Left ventricle myocardium superior (tissue), 1 donor: Measurements from ENCODE around the gene RIMS4. TPM values are rescaled to one million over a fixed set of nuclear protein-coding genes. Genes with fewer than 3 reads are reported as not detected.
A peak's percentile ranks its signal among the peaks of the same experiment; 100 is the strongest.

Experiments used
- ATAC-seq: fragments of 200-7000 bp; cut with Tn5 transposase; one replicate; pipeline ENCODE4 v1.9.1; 2020; ENCODE audit warnings: mild to moderate bottlenecking, moderate library complexity
- DNase-seq: peaks from one replicate; pipeline ENCODE4 v3.0.0-alpha.2; 2020
- intact Hi-C: fragments of 100-400 bp; cut with micrococcal nuclease; formaldehyde crosslinking; loops from one replicate; pipeline ENCODE4 v1.11.0; 2022
- total RNA-seq: library from RNA; stranded (reverse); fragmentation: NEBNext Ultra II Directional; extraction: Animal tissue kit (Norgen Biotek cat#: 25700); gene quantifications from one replicate; pipeline ENCODE4 v1.2.1, GENCODE V29; 2021
- donor health status: DM: no; HTN: yes; CAD: no; lungs with severe emphysema.

RIMS4 gene
- total RNA-seq, 1 donor from 2014 or later = 0.12 TPM

DNA sequence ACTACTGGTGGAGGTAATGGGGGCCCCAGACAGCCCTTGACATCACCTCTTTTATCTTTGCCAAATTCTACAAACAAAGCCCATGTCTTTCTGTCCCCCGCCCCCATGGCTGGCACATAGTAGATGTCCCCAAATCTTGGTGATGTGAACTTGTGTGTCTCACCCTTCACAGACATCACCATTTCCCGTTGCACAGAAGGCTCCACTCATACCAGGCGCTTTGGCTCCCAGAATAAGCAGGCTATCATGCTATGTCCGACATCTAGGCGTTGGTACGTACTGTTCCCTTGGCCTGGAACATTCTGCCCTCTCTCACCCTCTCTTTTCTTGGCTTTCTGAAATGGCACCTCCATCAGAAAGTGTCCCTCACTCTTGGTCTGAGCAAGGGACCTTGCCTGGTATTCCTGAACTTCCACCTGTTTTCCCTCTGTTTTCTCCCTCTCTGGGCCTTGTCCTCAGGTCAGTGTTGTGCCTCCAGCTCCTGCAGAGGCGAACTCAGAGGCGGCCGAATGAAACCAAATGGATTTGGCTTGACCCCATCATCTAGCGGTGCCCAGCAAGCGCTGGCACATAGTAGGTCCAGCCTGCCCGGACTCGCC, 96.1 kb downstream of the RIMS4 start:
- DNase-seq (no peak), ATAC-seq (peak; percentile 70)
- intact Hi-C loops = no loop called here

DNA sequence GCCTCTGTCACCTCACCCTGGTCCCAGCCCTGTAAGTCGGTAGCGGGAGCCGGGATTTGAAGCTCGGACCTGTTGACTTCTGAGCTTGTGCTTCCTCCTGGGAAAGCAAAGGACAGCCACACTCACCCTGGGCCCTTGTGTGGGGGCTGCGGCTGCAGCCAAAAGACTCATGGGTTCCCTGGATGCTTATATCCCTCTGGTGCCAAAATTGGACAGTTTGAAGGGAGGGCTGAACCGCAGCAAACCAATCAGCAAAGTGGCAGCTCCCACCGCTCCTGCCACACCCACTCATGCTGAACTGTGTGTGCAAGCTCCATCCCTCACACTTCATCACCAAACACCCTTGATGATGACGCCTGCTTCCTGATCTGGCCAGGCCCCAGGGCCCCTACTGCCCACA, 99.1 kb downstream of the RIMS4 start:
- intact Hi-C loops = no loop called here
- DNase-seq = peak; percentile 71
- peak; percentile 62 for ATAC-seq

GRCh38 chr20:44709797-44710196, 100.5 kb downstream of the RIMS4 start:
- intact Hi-C loops = no loop called here
- ATAC-seq (no peak), DNase-seq (peak; percentile 18)

GRCh38 chr20:44709380-44709779, 101.0 kb downstream of the RIMS4 start:
- intact Hi-C loops = no loop called here
- DNase-seq = peak; percentile 22
- no peak for ATAC-seq

- intact Hi-C loops = no loop called here
- ATAC-seq (no peak), DNase-seq (no peak)
Observed at GRCh38 chr20:44707018-44707579, 103.2 kb downstream of the RIMS4 start.

DNA sequence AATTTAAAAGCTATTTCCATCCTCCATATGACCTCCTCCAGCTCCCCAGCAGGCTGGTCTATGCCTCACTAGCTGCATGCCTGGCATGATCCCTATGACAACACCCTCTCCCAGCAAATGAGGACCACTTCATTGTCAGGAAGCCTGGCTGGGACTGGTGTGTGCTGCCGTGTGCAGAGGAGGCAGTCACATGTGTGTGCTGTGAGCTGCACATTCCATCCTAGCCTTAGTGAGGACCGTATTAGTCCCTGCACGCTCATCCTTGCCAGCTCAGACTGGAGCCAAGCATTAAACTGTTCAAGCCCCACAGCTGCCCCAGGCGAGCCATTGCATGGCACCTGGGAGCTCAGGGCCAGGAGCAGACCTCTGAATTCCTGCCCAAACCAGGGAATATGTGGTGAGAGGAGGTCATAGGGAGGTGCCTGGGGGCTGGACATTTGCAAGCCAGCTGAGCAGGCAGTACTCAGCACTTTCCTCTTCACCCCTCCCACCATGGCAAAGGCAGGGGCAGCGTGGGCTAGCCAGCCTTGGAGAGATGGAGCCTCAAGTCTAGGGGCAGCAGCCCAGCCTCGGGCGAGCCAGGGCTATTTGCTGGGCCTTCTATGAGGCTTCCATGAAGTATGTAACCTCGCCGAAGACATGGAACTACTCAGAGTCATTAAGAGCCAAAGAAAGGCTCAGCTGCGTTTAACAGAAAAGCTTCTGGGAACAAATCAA, 103.9 kb downstream of the RIMS4 start:
- ATAC-seq (peak; percentile 72), DNase-seq (peak; percentile 71)
- intact Hi-C loops = no loop called here

GRCh38 chr20:44705364-44706094, 104.8 kb downstream of the RIMS4 start:
- DNase-seq = no peak
- intact Hi-C loops = no loop called here
- no peak for ATAC-seq

DNA sequence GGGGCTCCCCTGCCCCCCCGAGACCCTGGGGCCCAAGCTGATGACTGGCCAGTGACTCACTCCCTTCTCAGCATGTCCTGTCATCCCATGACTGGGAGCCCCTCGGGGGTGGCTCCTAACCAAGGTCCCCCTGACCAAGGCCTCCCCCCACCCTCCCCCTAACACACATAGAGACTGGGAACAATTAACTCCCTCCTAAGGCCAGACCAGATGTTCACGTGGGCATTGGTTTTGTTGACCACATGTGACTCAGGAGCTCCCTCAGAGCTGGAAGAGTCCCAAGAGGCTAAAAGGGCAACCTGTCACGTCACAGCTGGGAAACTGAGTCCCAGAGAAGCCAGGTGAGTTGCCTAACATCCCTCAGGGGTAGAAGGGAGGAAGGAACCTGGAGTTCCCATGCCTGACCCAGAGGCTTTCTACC, 105.8 kb downstream of the RIMS4 start:
- DNase-seq (peak; percentile 25), ATAC-seq (no peak)
- intact Hi-C loops = no loop called here

DNA sequence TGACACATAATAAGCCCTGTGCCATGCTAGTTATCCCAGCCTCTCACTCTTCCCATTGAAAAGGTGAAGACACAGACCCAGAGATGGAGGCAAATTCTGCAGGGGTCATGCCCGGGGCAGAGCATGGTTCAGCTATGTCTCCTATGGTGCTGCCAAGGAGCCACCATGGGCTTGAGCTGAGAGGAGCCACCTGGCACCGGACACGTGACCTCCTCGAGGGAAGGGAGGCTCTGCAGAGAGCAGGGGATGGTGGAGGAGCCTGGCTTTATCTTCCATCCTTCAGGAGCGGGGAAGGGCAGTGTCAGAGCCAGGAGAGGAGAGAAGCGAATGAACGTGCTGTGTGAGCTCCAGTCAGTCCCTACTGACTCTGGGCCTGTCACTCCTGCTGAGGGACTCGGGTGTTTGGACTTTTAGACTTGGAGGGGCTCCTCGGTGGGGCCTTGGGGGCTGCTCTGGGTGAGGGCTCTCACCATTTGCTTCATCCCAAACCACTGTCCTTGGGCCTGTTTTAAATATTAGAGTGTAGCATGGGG, 106.3 kb downstream of the RIMS4 start:
- ATAC-seq (no peak), DNase-seq (peak; percentile 25)
- intact Hi-C loops = no loop called here

DNA sequence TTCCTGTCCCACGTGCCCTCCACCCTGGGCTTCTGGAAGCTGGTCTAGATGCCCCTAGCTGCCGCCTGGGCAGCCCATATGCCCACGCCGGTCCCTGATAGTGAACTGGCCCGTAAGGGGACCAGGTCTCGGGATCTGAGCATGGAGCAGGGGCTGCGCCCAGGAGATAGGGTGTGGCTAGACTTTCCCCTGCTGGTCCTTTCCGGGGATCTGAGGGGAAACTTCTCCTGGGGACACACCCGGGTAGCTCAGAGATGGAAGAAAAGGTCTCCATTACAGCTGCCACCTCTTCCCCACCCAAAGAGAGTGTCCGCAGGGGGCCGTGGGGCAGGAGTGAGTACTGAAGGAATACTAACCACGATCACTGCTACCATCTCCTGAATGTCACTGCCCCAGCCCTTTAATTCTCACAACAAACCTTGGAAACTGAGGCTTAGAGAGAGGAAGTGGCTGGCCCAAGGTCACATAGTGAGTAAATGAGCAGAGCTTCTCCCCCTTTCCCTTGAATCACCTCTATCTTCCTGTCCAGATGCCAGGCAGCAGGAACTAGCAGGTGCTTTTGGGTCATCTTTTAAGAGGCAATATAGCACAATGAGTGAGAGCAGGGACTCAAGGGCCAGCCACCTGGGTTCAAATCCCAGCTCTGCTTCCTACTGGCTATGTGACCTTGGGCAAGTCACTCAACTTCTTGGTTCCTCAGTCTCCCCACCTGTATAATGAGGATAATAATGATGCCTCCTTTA, 107.0 kb downstream of the RIMS4 start:
- DNase-seq (peak; percentile 8), ATAC-seq (peak; percentile 46)
- intact Hi-C loops = no loop called here

- DNase-seq = peak; percentile 91
- intact Hi-C loops = no loop called here
- ATAC-seq = peak; percentile 89
Observed at GRCh38 chr20:44702776-44703175, 107.6 kb downstream of the RIMS4 start.

- ATAC-seq = no peak
- intact Hi-C loops = no loop called here
- no peak for DNase-seq
Observed at GRCh38 chr20:44701858-44702256, 108.5 kb downstream of the RIMS4 start.

Other genes starting within 250 kb of the RIMS4 start
- gene PKIG, start 228.0 kb downstream of the RIMS4 start, total RNA-seq = 195 TPM
- 8.5 TPM for gene ADA, start 158.8 kb downstream of the RIMS4 start, total RNA-seq
- gene CCN5, start 95.2 kb downstream of the RIMS4 start, total RNA-seq = 19.5 TPM
- 0.25 TPM for gene KCNK15, start 64.7 kb downstream of the RIMS4 start, total RNA-seq
- 108 TPM for gene YWHAB, start 75.2 kb upstream of the RIMS4 start, total RNA-seq
- 2.7 TPM for gene PABPC1L, start 99.5 kb upstream of the RIMS4 start, total RNA-seq
- gene TOMM34, start 149.9 kb upstream of the RIMS4 start, total RNA-seq = 9.6 TPM
- gene STK4, start 156.0 kb upstream of the RIMS4 start, total RNA-seq = 9.3 TPM